NCI-H2081 treated with DMSO at 0.1 percent for 48 hours (cell line): Measurements from ENCODE around the gene KRT5.

ENCODE experiments used
- DNase-seq: peaks from one replicate; lab custom pipeline; 2025; lab: John Stamatoyannopoulos, UW

Gene KRT5

GRCh38 chr12:52537101-52537500 lies 16.9 kb upstream of the KRT5 start:
- DNase-seq: no peak

GRCh38 chr12:52535574-52535973 lies 15.4 kb upstream of the KRT5 start:
- DNase-seq: no peak

- no peak for DNase-seq
Observed at GRCh38 chr12:52534482-52534881, 14.3 kb upstream of the KRT5 start.

GRCh38 chr12:52533686-52534470 lies 13.7 kb upstream of the KRT5 start:
- no peak for DNase-seq

GRCh38 chr12:52532636-52533035 lies 12.4 kb upstream of the KRT5 start:
- DNase-seq: no peak

GRCh38 chr12:52531566-52532300 lies 11.5 kb upstream of the KRT5 start:
- no peak for DNase-seq

GRCh38 chr12:52530905-52531304 lies 10.7 kb upstream of the KRT5 start:
- DNase-seq: no peak

- DNase-seq: no peak
Observed at GRCh38 chr12:52530366-52530765, 10.2 kb upstream of the KRT5 start.

- DNase-seq: no peak
Observed at GRCh38 chr12:52529846-52530245, 9.7 kb upstream of the KRT5 start.

- DNase-seq: no peak
Observed at GRCh38 chr12:52529417-52529816, 9.2 kb upstream of the KRT5 start.

GRCh38 chr12:52528641-52529143 lies 8.5 kb upstream of the KRT5 start:
- no peak for DNase-seq

- no peak for DNase-seq
Observed at GRCh38 chr12:52527121-52527800, 7.1 kb upstream of the KRT5 start.

GRCh38 chr12:52526511-52526951 lies 6.3 kb upstream of the KRT5 start:
- DNase-seq: no peak

GRCh38 chr12:52525661-52526499 lies 5.7 kb upstream of the KRT5 start:
- DNase-seq: no peak

GRCh38 chr12:52524898-52525591 lies 4.9 kb upstream of the KRT5 start:
- DNase-seq: no peak

GRCh38 chr12:52524241-52524897 lies 4.2 kb upstream of the KRT5 start:
- DNase-seq: no peak

- no peak for DNase-seq
Observed at GRCh38 chr12:52523824-52524223, 3.6 kb upstream of the KRT5 start.

- no peak for DNase-seq
Observed at GRCh38 chr12:52522346-52523011, 2.3 kb upstream of the KRT5 start.

GRCh38 chr12:52521568-52522266 lies 1.5 kb upstream of the KRT5 start:
- no peak for DNase-seq
